B cell (primary cell): ENCODE data around the gene AK8. TPM values are rescaled to one million over a fixed set of nuclear protein-coding genes. Genes with fewer than 3 reads are reported as not detected.

Source experiments
- ATAC-seq: fragments of 200-7000 bp; cut with Tn5 transposase; one replicate; pipeline ENCODE4 v1.10.0; 2021; ENCODE audit warnings: low read depth, mild to moderate bottlenecking, moderate number of reproducible peaks, moderate library complexity
- CTCF ChIA-PET: fragments of 350-600 bp; sonication (Branson Sonifier 250); formaldehyde crosslinking; loops from one replicate; lab custom pipeline; 2021; ENCODE audit warnings: antibody characterized with exemption, inconsistent platforms; lab: Charles Lee
- POLR2A ChIA-PET: fragments of 350-600 bp; sonication (Branson Sonifier 250); formaldehyde crosslinking; loops from one replicate; lab custom pipeline; 2021; ENCODE audit warnings: antibody characterized with exemption; lab: Charles Lee
- DNase-seq: peaks from one replicate; pipeline ENCODE4 v3.0.0; 2013
- H2AFZ ChIP-seq: 2 replicates; pipeline ENCODE4 v1.6.1; 2012; ENCODE audit warnings: mild to moderate bottlenecking, low read depth, low read length; ENCODE audit not compliant: insufficient read depth, poor library complexity, severe bottlenecking
- H3K27ac ChIP-seq, 2 donors: 1 replicate in 1 of 2; 2 replicates in 1 of 2; pipeline ENCODE4 v1.5.1; 2012 to 2013; ENCODE audit warnings: low read length in 2 of 2, mild to moderate bottlenecking in 2 of 2, moderate library complexity in 1 of 2
- H3K27me3 ChIP-seq, 4 experiments: fragments of 200-600 bp in 1 of 4; sonication (generic) in 1 of 4; replicated peaks in 1 of 4; 1 replicate in 2 of 4; 2 replicates in 2 of 4; pipeline versions ENCODE4 v1.6.1 to v1.7.0; 2013 to 2016; ENCODE audit warnings: low read length in 3 of 4, mild to moderate bottlenecking in 2 of 4, mixed read lengths in 1 of 4, moderate library complexity in 1 of 4; ENCODE audit not compliant: insufficient read depth in 4 of 4, control insufficient read depth in 3 of 4; ENCODE audit errors: control extremely low read depth in 1 of 4
- H3K36me3 ChIP-seq, 2 experiments: replicated peaks in 1 of 2; 1 replicate in 1 of 2; 2 replicates in 1 of 2; pipeline versions ENCODE4 v1.6.1 to v1.7.1; 2013; ENCODE audit warnings: low read length in 1 of 2; ENCODE audit not compliant: insufficient read depth in 2 of 2, control insufficient read depth in 1 of 2; ENCODE audit errors: control extremely low read depth in 1 of 2, extremely low read depth in 1 of 2
- H3K4me1 ChIP-seq, 2 donors: fragments of 200-600 bp in 1 of 2; sonication (generic) in 1 of 2; 1 replicate in 1 of 2; 2 replicates in 1 of 2; pipeline versions ENCODE4 v1.5.1 to v1.6.1; 2013 to 2017; ENCODE audit warnings: low read length in 2 of 2; ENCODE audit not compliant: control insufficient read depth in 2 of 2, insufficient read depth in 2 of 2
- H3K4me2 ChIP-seq: replicated peaks from 2 replicates; pipeline ENCODE3; 2012; ENCODE audit warnings: mild to moderate bottlenecking, low read depth, low read length; ENCODE audit not compliant: poor library complexity, severe bottlenecking
- H3K4me3 ChIP-seq, 5 experiments: fragments of 200-600 bp in 1 of 5; sonication (generic) in 1 of 5; 1 replicate in 3 of 5; 2 replicates in 2 of 5; pipeline versions ENCODE4 v1.5.1 to v1.7.0; 2011 to 2016; ENCODE audit warnings: low read length in 4 of 5, mild to moderate bottlenecking in 4 of 5, low read depth in 2 of 5, control low read depth in 1 of 5, moderate library complexity in 1 of 5; ENCODE audit not compliant: insufficient read depth in 1 of 5; ENCODE audit errors: control extremely low read depth in 1 of 5, extremely low read depth in 1 of 5
- H3K79me2 ChIP-seq: fragments of 200-600 bp; sonication (generic); one replicate; pipeline ENCODE4 v1.6.0; 2016; ENCODE audit warnings: low read length; ENCODE audit not compliant: control insufficient read depth, insufficient read depth
- H3K9ac ChIP-seq: fragments of 200-600 bp; sonication (generic); 2 replicates; pipeline ENCODE4 v1.6.1; 2017; ENCODE audit warnings: mild to moderate bottlenecking, low read length, moderate library complexity
- H3K9me3 ChIP-seq, 3 donors: one replicate each; pipeline versions ENCODE4 v1.6.1 to v1.7.1; 2013; ENCODE audit warnings: low read length in 2 of 3; ENCODE audit not compliant: control insufficient read depth in 2 of 3, insufficient read depth in 1 of 3; ENCODE audit errors: control extremely low read depth in 1 of 3
- H4K20me1 ChIP-seq: 2 replicates; pipeline ENCODE4 v1.6.0; 2012; ENCODE audit warnings: mild to moderate bottlenecking, low read length; ENCODE audit not compliant: insufficient read depth, control insufficient read depth, poor library complexity, severe bottlenecking
- H3K27ac Mint-ChIP-seq: one replicate; pipeline ENCODE4 v1.8.0; 2021; ENCODE audit warnings: mixed read lengths
- H3K27me3 Mint-ChIP-seq: one replicate; pipeline ENCODE4 v1.8.0; 2021; ENCODE audit warnings: mixed read lengths
- H3K4me1 Mint-ChIP-seq: one replicate; pipeline ENCODE4 v1.8.0; 2021; ENCODE audit warnings: mixed read lengths
- H3K4me3 Mint-ChIP-seq: one replicate; pipeline ENCODE4 v1.8.0; 2021; ENCODE audit warnings: mixed read lengths
- H3K9me3 Mint-ChIP-seq: one replicate; pipeline ENCODE4 v1.8.0; 2022; ENCODE audit warnings: mixed read lengths; ENCODE audit not compliant: insufficient read depth
- EZH2 ChIP-seq: IDR thresholded peaks from 2 replicates; pipeline ENCODE4 v1.6.1; 2012; ENCODE audit warnings: borderline replicate concordance, low read depth, mild to moderate bottlenecking, moderate library complexity, low read length; ENCODE audit not compliant: insufficient read depth, poor library complexity, severe bottlenecking
- WGBS: methylation state at CpG from one replicate; pipeline ENCODE4 v1.1.5; 2013; ENCODE audit warnings: missing lambda C conversion rate; ENCODE audit not compliant: insufficient coverage; 5-methylcytosine and 5-hydroxymethylcytosine counted together
- intact Hi-C: fragments of 100-400 bp; cut with micrococcal nuclease; formaldehyde crosslinking; loops from one replicate; pipeline ENCODE4 v1.10.0; 2022
- polyA plus RNA-seq: library from polyadenylated mRNA; depleted of rRNA; stranded (reverse); fragments of >200 nt; gene quantifications from 2 replicates; pipeline ENCODE4 v1.2.3, GENCODE V29; 2012
- total RNA-seq, 2 donors: library from RNA; stranded (reverse); fragments of 120-200 nt in 1 of 2; gene quantifications; 1 replicate in 1 of 2; 2 replicates in 1 of 2; pipeline versions ENCODE4 v1.2.3 to v1.2.4, GENCODE V29; 2013 to 2022
- TF ChIP-seq, protein P1 (sequence below): fragments of 200-600 bp; IDR thresholded peaks from one replicate; pipeline ENCODE4 v1.8.0; 2022; ENCODE audit warnings: antibody characterized with exemption, mild to moderate bottlenecking

Gene AK8
- total and polyA plus RNA-seq, 2 donors (not counting 1 experiment from before 2014, with no cell fraction given), result 1.9 to 8.6 TPM

DNA sequence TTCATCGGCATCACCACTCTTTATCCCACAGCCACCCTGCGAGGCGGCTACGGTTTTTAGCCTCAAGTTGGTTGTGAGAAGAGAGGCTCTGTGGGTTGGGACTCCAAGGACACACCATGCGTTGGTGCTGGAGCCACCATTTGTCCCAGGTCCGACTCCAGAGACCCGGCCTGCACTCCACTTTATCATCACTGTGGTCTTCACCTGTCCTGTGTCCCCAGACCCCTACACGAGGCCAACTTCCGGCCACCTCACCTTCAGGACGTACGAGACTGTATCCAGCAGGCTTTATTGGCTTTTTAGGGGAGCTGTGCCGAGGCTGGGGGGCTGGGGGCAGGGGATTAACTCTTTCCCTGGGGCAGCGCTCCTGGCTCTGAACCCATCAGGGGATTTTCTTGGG is 152.8 kb downstream of the AK8 start:
- H4K20me1 ChIP-seq, result no peaks in the 10 kb centered on the region
- CTCF ChIA-PET, result no interaction called here
- no peak overlapping the region for H3K27ac Mint-ChIP-seq
- no peak overlapping the region for H2AFZ ChIP-seq
- 96% methylated on average over 7 of the region's 13 CpGs for WGBS
- TF ChIP-seq EZH2, result no peak
- TF ChIP-seq, protein P1, sequence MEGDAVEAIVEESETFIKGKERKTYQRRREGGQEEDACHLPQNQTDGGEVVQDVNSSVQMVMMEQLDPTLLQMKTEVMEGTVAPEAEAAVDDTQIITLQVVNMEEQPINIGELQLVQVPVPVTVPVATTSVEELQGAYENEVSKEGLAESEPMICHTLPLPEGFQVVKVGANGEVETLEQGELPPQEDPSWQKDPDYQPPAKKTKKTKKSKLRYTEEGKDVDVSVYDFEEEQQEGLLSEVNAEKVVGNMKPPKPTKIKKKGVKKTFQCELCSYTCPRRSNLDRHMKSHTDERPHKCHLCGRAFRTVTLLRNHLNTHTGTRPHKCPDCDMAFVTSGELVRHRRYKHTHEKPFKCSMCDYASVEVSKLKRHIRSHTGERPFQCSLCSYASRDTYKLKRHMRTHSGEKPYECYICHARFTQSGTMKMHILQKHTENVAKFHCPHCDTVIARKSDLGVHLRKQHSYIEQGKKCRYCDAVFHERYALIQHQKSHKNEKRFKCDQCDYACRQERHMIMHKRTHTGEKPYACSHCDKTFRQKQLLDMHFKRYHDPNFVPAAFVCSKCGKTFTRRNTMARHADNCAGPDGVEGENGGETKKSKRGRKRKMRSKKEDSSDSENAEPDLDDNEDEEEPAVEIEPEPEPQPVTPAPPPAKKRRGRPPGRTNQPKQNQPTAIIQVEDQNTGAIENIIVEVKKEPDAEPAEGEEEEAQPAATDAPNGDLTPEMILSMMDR, result no peak
- no peaks in the 10 kb centered on the region for H3K4me1 Mint-ChIP-seq
- H3K9ac ChIP-seq, result no peak overlapping the region
- peaks cover 10% of the 10 kb centered on the region for H3K27me3 Mint-ChIP-seq
- H3K27me3 ChIP-seq, result peaks cover 0 to 3% (median 0%) of the 10 kb centered on the region in 4 experiments
- H3K79me2 ChIP-seq, result no peaks in the 10 kb centered on the region
- H3K9me3 Mint-ChIP-seq, result no peaks in the 10 kb centered on the region
- POLR2A ChIA-PET, result no interaction called here
- H3K4me2 ChIP-seq, result no peak overlapping the region
- H3K9me3 ChIP-seq, result peaks cover 0 to 3% (median 0%) of the 10 kb centered on the region in 3 donors
- H3K4me3 Mint-ChIP-seq, result no peak overlapping the region
- H3K36me3 ChIP-seq, result no peaks in the 10 kb centered on the region
- H3K4me3 ChIP-seq, result no peak overlapping the region
- ATAC-seq, result no peak
- no peak overlapping the region for H3K27ac ChIP-seq
- no peak for DNase-seq
- intact Hi-C loops, result no loop called here
- no peaks in the 10 kb centered on the region for H3K4me1 ChIP-seq

DNA sequence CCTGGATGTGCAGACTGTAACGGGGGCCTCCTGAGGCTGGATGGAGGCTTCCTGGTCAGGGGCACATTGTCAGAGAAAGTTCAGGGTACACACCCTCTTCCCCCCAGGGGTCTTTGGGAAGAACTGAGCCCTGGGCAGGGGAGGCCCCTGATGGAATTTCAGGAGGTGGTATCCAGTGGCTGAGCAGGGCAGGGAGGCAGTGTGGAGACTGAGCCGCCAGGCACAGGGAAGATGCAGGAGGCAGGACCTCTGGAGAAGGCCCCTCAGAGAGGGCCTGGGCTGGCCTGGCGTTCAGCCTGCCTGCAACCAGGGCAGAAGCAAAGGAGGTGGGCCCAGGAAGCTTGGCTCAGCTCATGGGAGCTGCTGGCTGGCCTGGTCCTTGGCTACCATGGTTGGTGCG is 154.3 kb downstream of the AK8 start:
- Histone ChIP-seq H2AFZ (no peak overlapping the region), H3K36me3 (no peaks in the 10 kb centered on the region), H3K79me2 (no peaks in the 10 kb centered on the region), H3K4me1 (no peaks in the 10 kb centered on the region), H3K4me3 (no peak overlapping the region), H3K27me3 (peaks cover 0 to 3% (median 0%) of the 10 kb centered on the region in 4 experiments), H3K27ac (no peak overlapping the region), H3K9me3 (peaks cover 0 to 3% (median 0%) of the 10 kb centered on the region in 3 donors), H3K9ac (no peak overlapping the region), H3K4me2 (no peak overlapping the region), H4K20me1 (no peaks in the 10 kb centered on the region)
- H3K27ac Mint-ChIP-seq, result no peak overlapping the region
- ChIA-PET POLR2A (no interaction called here), CTCF (no interaction called here)
- no peak for ATAC-seq
- intact Hi-C loops, result no loop called here
- 77% methylated on average over 3 of the region's 4 CpGs for WGBS
- H3K27me3 Mint-ChIP-seq, result peaks cover 18% of the 10 kb centered on the region
- TF ChIP-seq EZH2, result no peak
- TF ChIP-seq, protein P1, result no peak
- no peak overlapping the region for H3K4me3 Mint-ChIP-seq
- DNase-seq, result no peak
- no peaks in the 10 kb centered on the region for H3K9me3 Mint-ChIP-seq
- H3K4me1 Mint-ChIP-seq, result no peaks in the 10 kb centered on the region
